ENCODE data around the gene DDX20.

GRCh38 chr1:111709986-111710385, 45.7 kb upstream of the DDX20 start:
- TF ChIP-seq CHD2 (IDR thresholded peaks at IDR 0.05; ENCODE audit: low read length, partially characterized antibody) (no peak), CTCF (IDR thresholded peaks at IDR 0.05) (no peak), TAF1 (IDR thresholded peaks at IDR 0.05; ENCODE audit: borderline replicate concordance, low read depth, low read length) (no peak)

Data from SK-N-SH (cell line).